ENCODE data around the gene TNFRSF1A.

TNFRSF1A gene

DNA sequence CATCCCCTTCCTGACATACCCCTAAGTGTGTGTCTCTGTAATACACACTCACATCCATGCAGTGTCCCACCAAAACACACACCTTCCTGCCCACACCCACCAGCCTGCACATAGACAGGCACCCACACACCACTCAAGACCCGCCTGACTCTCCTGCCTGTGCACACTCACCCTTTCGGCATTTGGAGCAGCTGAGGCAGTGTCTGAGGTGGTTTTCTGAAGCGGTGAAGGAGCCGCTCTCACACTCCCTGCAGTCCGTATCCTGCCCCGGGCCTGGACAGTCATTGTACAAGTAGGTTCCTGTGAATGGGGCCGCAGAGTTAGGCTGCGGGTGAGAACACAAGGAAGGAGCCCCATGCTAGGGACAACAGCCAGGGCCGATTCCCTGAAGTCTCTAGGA is 8.3 kb downstream of the TNFRSF1A start:
- Histone ChIP-seq H3K27me3 (ENCODE audit: insufficient read depth, low read length, poor library complexity) (no peaks in the 10 kb centered on the region), H3K4me3 (ENCODE audit: low read depth in 1 of 2, low read length in 2 of 2) (no peak overlapping the region), H3K4me1 (ENCODE audit: insufficient read depth, low read length) (peaks cover 41% of the 10 kb centered on the region), H3K4me2 (ENCODE audit: insufficient read depth, low read length) (no peak overlapping the region), H3K9me3 (ENCODE audit: insufficient read depth, low read length, severe bottlenecking) (no peaks in the 10 kb centered on the region), H2AFZ (ENCODE audit: low read depth, low read length) (no peak overlapping the region), H3K27ac (ENCODE audit: low read length) (peak overlapping the region; percentile 42; the same call in 1 of the 2 replicates), H4K20me1 (ENCODE audit: insufficient read depth, low read length) (peaks cover 34% of the 10 kb centered on the region), H3K79me2 (ENCODE audit: insufficient read depth, low read length) (peaks cover 52% of the 10 kb centered on the region), H3K9ac (ENCODE audit: low read depth, low read length) (no peak overlapping the region), H3K36me3 (ENCODE audit: insufficient read depth, low read length) (peaks cover 66% of the 10 kb centered on the region)
- ATAC-seq (ENCODE audit: insufficient read depth, low read depth) (no peak), DNase-seq (no peak)
- TF ChIP-seq EZH2 (IDR thresholded peaks at IDR 0.05; ENCODE audit: borderline replicate concordance, low read depth, low read length, severe bottlenecking): no peak
- TF ChIP-seq, protein P1, sequence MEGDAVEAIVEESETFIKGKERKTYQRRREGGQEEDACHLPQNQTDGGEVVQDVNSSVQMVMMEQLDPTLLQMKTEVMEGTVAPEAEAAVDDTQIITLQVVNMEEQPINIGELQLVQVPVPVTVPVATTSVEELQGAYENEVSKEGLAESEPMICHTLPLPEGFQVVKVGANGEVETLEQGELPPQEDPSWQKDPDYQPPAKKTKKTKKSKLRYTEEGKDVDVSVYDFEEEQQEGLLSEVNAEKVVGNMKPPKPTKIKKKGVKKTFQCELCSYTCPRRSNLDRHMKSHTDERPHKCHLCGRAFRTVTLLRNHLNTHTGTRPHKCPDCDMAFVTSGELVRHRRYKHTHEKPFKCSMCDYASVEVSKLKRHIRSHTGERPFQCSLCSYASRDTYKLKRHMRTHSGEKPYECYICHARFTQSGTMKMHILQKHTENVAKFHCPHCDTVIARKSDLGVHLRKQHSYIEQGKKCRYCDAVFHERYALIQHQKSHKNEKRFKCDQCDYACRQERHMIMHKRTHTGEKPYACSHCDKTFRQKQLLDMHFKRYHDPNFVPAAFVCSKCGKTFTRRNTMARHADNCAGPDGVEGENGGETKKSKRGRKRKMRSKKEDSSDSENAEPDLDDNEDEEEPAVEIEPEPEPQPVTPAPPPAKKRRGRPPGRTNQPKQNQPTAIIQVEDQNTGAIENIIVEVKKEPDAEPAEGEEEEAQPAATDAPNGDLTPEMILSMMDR (IDR thresholded peaks at IDR 0.05; ENCODE audit: borderline replicate concordance, extremely low read depth, low read length, poor library complexity, severe bottlenecking): no peak

DNA sequence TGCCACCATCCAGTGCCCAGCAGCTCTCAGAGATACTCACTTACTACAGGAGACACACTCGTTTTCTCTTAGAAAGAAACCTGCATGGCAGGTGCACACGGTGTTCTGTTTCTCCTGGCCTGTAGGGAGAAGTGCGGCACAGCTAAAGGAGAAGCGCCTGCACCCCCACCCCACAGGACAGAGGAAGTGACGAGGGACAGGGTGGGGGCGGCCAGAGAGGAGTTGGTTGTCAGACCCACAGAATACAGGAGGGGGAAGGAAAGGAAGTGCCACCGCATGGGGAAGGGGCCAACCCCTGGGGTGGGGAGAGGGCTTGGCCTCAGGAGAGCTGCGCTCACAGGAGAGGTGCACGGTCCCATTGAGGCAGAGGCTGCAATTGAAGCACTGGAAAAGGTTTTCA is 8.8 kb downstream of the TNFRSF1A start:
- H3K79me2 ChIP-seq (ENCODE audit: insufficient read depth, low read length): peaks cover 47% of the 10 kb centered on the region
- TF ChIP-seq, protein P1 (IDR thresholded peaks at IDR 0.05; ENCODE audit: borderline replicate concordance, extremely low read depth, low read length, poor library complexity, severe bottlenecking): no peak
- TF ChIP-seq EZH2 (IDR thresholded peaks at IDR 0.05; ENCODE audit: borderline replicate concordance, low read depth, low read length, severe bottlenecking): no peak
- H3K27ac ChIP-seq (ENCODE audit: low read length): no peak overlapping the region
- H3K9me3 ChIP-seq (ENCODE audit: insufficient read depth, low read length, severe bottlenecking): no peaks in the 10 kb centered on the region
- no peak overlapping the region for H3K9ac ChIP-seq (ENCODE audit: low read depth, low read length)
- H3K4me3 ChIP-seq (ENCODE audit: low read depth in 1 of 2, low read length in 2 of 2): no peak overlapping the region
- H4K20me1 ChIP-seq (ENCODE audit: insufficient read depth, low read length): peaks cover 34% of the 10 kb centered on the region
- no peak for ATAC-seq (ENCODE audit: insufficient read depth, low read depth)
- peaks cover 71% of the 10 kb centered on the region for H3K36me3 ChIP-seq (ENCODE audit: insufficient read depth, low read length)
- no peak overlapping the region for H3K4me2 ChIP-seq (ENCODE audit: insufficient read depth, low read length)
- H3K27me3 ChIP-seq (ENCODE audit: insufficient read depth, low read length, poor library complexity): no peaks in the 10 kb centered on the region
- DNase-seq: no peak
- H2AFZ ChIP-seq (ENCODE audit: low read depth, low read length): no peak overlapping the region
- peaks cover 36% of the 10 kb centered on the region for H3K4me1 ChIP-seq (ENCODE audit: insufficient read depth, low read length)

DNA sequence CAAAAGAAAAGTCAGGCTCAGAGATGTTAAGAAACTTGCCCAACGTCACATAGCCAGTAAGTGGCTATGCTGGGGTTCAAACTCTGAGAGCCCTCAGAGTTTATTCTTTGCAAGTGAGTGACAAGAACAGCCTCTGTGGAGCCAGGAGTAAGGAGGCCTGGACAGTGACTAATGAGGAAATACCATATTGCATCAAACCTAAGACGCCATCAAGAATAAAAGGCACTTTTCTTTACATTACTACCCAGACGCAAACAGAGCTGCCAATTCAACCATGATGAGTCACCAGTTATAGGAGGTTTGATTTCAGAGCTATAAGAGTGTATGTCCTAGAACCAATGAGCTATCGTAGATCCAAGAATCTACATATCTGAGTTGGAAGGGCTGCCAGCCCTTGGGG is 9.4 kb downstream of the TNFRSF1A start:
- Histone ChIP-seq H4K20me1 (ENCODE audit: insufficient read depth, low read length) (peaks cover 40% of the 10 kb centered on the region), H3K4me1 (ENCODE audit: insufficient read depth, low read length) (peaks cover 30% of the 10 kb centered on the region), H3K27me3 (ENCODE audit: insufficient read depth, low read length, poor library complexity) (no peaks in the 10 kb centered on the region), H3K27ac (ENCODE audit: low read length) (no peak overlapping the region), H3K9me3 (ENCODE audit: insufficient read depth, low read length, severe bottlenecking) (no peaks in the 10 kb centered on the region), H3K36me3 (ENCODE audit: insufficient read depth, low read length) (peaks cover 76% of the 10 kb centered on the region), H3K4me2 (ENCODE audit: insufficient read depth, low read length) (no peak overlapping the region), H2AFZ (ENCODE audit: low read depth, low read length) (no peak overlapping the region), H3K9ac (ENCODE audit: low read depth, low read length) (no peak overlapping the region), H3K79me2 (ENCODE audit: insufficient read depth, low read length) (peaks cover 41% of the 10 kb centered on the region), H3K4me3 (ENCODE audit: low read depth in 1 of 2, low read length in 2 of 2) (no peak overlapping the region)
- ATAC-seq (ENCODE audit: insufficient read depth, low read depth): no peak
- DNase-seq: no peak
- no peak for TF ChIP-seq EZH2 (IDR thresholded peaks at IDR 0.05; ENCODE audit: borderline replicate concordance, low read depth, low read length, severe bottlenecking)
- TF ChIP-seq, protein P1 (IDR thresholded peaks at IDR 0.05; ENCODE audit: borderline replicate concordance, extremely low read depth, low read length, poor library complexity, severe bottlenecking): no peak
